ENCODE measurements around the gene CAPN5. TPM values are rescaled to one million over a fixed set of nuclear protein-coding genes. Genes with fewer than 3 reads are reported as not detected.

Gene CAPN5
- total RNA-seq, 1 donor from 2014 or later = 12.8 TPM

DNA sequence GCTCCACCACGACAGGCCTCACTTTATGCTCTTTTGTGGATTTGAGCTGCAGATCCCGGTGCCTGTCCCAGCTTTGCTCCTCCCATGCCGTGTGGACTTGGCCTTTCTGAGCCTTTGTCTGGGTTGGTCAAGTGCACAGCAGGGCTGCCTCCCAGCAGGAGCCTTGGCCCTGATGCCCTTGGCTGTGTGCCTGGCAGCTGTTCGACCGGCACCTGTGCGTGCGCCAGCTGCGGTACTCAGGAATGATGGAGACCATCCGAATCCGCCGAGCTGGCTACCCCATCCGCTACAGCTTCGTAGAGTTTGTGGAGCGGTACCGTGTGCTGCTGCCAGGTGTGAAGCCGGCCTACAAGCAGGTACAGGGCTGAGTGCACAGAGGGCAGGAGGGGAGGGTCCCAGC is 107.8 kb downstream of the CAPN5 start:
- no peak for DNase-seq (ENCODE audit: extremely low spot score, unreplicated experiment)
- Mint-ChIP-seq H3K27ac (ENCODE audit: unreplicated experiment) (no peak overlapping the region), H3K27me3 (ENCODE audit: unreplicated experiment) (no peaks in the 10 kb centered on the region), H3K4me1 (ENCODE audit: unreplicated experiment) (peaks cover 2% of the 10 kb centered on the region), H3K4me3 (ENCODE audit: unreplicated experiment) (no peak overlapping the region), H3K36me3 (ENCODE audit: unreplicated experiment) (no peaks in the 10 kb centered on the region), H3K9me3 (ENCODE audit: unreplicated experiment) (peaks cover 4% of the 10 kb centered on the region)
- TF ChIP-seq CTCF (IDR thresholded peaks at IDR 0.05) = no peak

DNA sequence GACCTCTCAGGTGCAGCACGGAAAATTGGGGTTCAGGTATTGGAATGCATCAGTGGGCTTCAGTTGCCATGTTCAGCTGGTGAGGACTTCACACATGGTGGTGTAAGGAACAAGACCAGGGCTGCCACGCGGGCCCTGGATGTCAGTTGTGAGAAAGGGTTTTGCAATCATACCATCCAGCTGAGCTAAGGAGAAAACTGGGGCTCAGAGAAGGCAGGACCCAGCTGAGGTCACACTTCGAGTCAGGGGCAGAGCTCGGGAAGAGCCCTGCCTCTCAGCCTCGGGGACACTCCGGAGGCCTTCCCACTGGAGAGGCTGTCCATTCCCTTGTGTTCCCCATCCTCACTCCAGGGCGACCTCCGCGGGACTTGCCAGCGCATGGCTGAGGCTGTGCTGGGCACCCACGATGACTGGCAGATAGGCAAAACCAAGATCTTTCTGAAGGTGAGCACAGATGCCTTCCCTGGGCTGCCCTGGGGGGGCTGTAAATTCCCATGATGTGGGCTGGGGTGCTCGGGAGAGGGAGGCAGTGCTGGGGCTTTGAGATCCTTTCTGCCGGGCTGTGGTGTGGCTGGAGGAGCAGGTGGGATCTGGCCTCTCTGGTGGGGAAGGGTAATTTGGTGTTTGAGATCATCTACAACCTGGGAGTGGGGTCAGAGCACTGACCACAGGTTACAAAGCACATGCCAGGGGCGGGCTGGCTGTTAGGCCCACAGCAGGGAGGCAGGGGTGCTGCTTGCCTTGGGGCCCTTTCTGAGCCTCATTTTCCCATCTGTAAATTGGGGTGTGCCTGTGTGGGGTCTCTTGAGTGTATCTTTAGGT is 108.5 kb downstream of the CAPN5 start:
- no peaks in the 10 kb centered on the region for H3K27me3 Mint-ChIP-seq (ENCODE audit: unreplicated experiment)
- no peak for DNase-seq (ENCODE audit: extremely low spot score, unreplicated experiment)
- H3K4me3 Mint-ChIP-seq (ENCODE audit: unreplicated experiment) = no peak overlapping the region
- H3K4me1 Mint-ChIP-seq (ENCODE audit: unreplicated experiment) = peaks cover 2% of the 10 kb centered on the region
- no peak overlapping the region for H3K27ac Mint-ChIP-seq (ENCODE audit: unreplicated experiment)
- H3K9me3 Mint-ChIP-seq (ENCODE audit: unreplicated experiment) = peaks cover 4% of the 10 kb centered on the region
- TF ChIP-seq CTCF (IDR thresholded peaks at IDR 0.05) = no peak
- no peaks in the 10 kb centered on the region for H3K36me3 Mint-ChIP-seq (ENCODE audit: unreplicated experiment)

Other genes with a start within 250 kb of the CAPN5 start
- 17.4 and 17.6 TPM in 2 replicates for gene ACER3, start 206.1 kb upstream of the CAPN5 start, total RNA-seq
- not detected in 2 replicates for gene B3GNT6, start 32.6 kb upstream of the CAPN5 start, total RNA-seq
- not detected in 2 replicates for gene OMP, start 35.9 kb downstream of the CAPN5 start, total RNA-seq
- 0.08 TPM in 1 of 2 replicates, not detected in the other for gene MYO7A, start 61.3 kb downstream of the CAPN5 start, total RNA-seq
- not detected in 2 replicates for gene GDPD4, start 234.7 kb downstream of the CAPN5 start, total RNA-seq

All from osteocyte (in vitro differentiated cells).